GM12878 (cell line): ENCODE results near the gene RPAP3. TPM values are rescaled to one million over a fixed set of nuclear protein-coding genes. Genes with fewer than 3 reads are reported as not detected.
A peak's percentile ranks its signal among the peaks of the same experiment; 100 is the strongest.

ENCODE experiments used
- ATAC-seq: fragments of 200-7000 bp; cut with Tn5 transposase; 3 replicates; pipeline ENCODE4 v1.9.1; 2020; ENCODE audit warnings: mild to moderate bottlenecking, moderate library complexity
- BruUV-seq: library from RNA; stranded (reverse); fragments of 400-500 nt; replicated peaks from 2 replicates; lab custom pipeline; 2021; lab: Mats Ljungman, UMichigan
- CTCF ChIA-PET: fragments of 300-600 bp; sonication (Branson Sonifier 250); formaldehyde crosslinking; extraction: SDS; loops from one replicate; lab custom pipeline; 2021; ENCODE audit warnings: inconsistent platforms; lab: Yijun Ruan, JAX
- POLR2A ChIA-PET: fragments of 350-600 bp; formaldehyde crosslinking; extraction: SDS; loops from one replicate; lab custom pipeline; 2021; ENCODE audit warnings: inconsistent platforms; lab: Charles Lee
- RAD21 ChIA-PET: fragments of 300-600 bp; sonication (Branson Sonifier 250); formaldehyde crosslinking; loops from one replicate; lab custom pipeline; 2023; ENCODE audit warnings: antibody characterized with exemption; ENCODE audit not compliant: unreplicated experiment; lab: Charles Lee
- SMC1A ChIA-PET: fragments of 300-600 bp; sonication (Branson Sonifier 250); formaldehyde crosslinking; loops from one replicate; lab custom pipeline; 2023; ENCODE audit not compliant: unreplicated experiment, uncharacterized antibody; lab: Charles Lee
- DNase-seq: peaks from one replicate; pipeline ENCODE4 v3.0.0-alpha.2; 2011; ENCODE audit warnings: low read depth, low spot score
- FAIRE-seq: peaks from 3 replicates; lab custom pipeline; 2011; peaks lifted over from hg19 to GRCh38; lab: Jason Lieb, UNC
- H2AFZ ChIP-seq: 2 replicates; pipeline ENCODE4 v1.6.0; 2011; ENCODE audit warnings: low read depth, low read length, control low read depth; ENCODE audit not compliant: control insufficient read depth
- H3K27ac ChIP-seq: 2 replicates; pipeline ENCODE4 v1.5.1; 2011; ENCODE audit warnings: control low read depth; ENCODE audit not compliant: control insufficient read depth, insufficient read depth
- H3K27me3 ChIP-seq, 2 experiments: replicated peaks in 1 of 2; 2 replicates each; pipeline versions ENCODE4 v1.6.0 to v1.6.1; 2011; ENCODE audit warnings: low read length in 1 of 2; ENCODE audit not compliant: control insufficient read depth in 2 of 2, insufficient read depth in 2 of 2
- H3K36me3 ChIP-seq, 2 experiments: 2 replicates each; pipeline ENCODE4 v1.5.1; 2011; ENCODE audit warnings: low read length in 1 of 2; ENCODE audit not compliant: control insufficient read depth in 2 of 2, insufficient read depth in 2 of 2
- H3K4me1 ChIP-seq: 2 replicates; pipeline ENCODE4 v1.6.1; 2011; ENCODE audit warnings: mild to moderate bottlenecking, low read length, moderate library complexity, mixed read lengths; ENCODE audit not compliant: control insufficient read depth, insufficient read depth
- H3K4me2 ChIP-seq: 2 replicates; pipeline ENCODE4 v1.6.0; 2011; ENCODE audit warnings: control low read depth; ENCODE audit not compliant: control insufficient read depth, insufficient read depth
- H3K4me3 ChIP-seq: fragments of 200-600 bp; sonication (generic); 2 replicates; pipeline ENCODE4 v1.5.1; 2016
- H3K79me2 ChIP-seq: 2 replicates; pipeline ENCODE4 v1.6.0; 2011; ENCODE audit warnings: low read length; ENCODE audit not compliant: control insufficient read depth, insufficient read depth
- H3K9ac ChIP-seq: 2 replicates; pipeline ENCODE4 v1.8.0; 2011; ENCODE audit warnings: low read length, control low read depth, mixed read lengths; ENCODE audit not compliant: control insufficient read depth, insufficient read depth
- H3K9me3 ChIP-seq: replicated peaks from 3 replicates; pipeline ENCODE4 v1.5.1; 2011; ENCODE audit warnings: mild to moderate bottlenecking, low read length; ENCODE audit not compliant: control insufficient read depth, insufficient read depth
- H4K20me1 ChIP-seq: 2 replicates; pipeline ENCODE4 v1.6.0; 2011; ENCODE audit not compliant: control insufficient read depth, insufficient read depth
- ATF3 ChIP-seq: IDR thresholded peaks from 2 replicates; pipeline ENCODE4 v1.6.1; 2011; ENCODE audit warnings: low read depth, mild to moderate bottlenecking, low read length, moderate library complexity, borderline replicate concordance; ENCODE audit errors: extremely low read depth
- BACH1 ChIP-seq: fragments of 450-650 bp; IDR thresholded peaks from 2 replicates; pipeline ENCODE4 v1.6.1; 2017; ENCODE audit warnings: mild to moderate bottlenecking, borderline replicate concordance
- CREM ChIP-seq: IDR thresholded peaks from 2 replicates; pipeline ENCODE4 v1.6.1; 2014; ENCODE audit warnings: antibody characterized with exemption, low read depth
- E2F4 ChIP-seq: IDR thresholded peaks from 2 replicates; pipeline ENCODE4 v1.6.1; 2012; ENCODE audit warnings: low read depth, low read length, improper control_type of control experiment
- GATAD2B ChIP-seq: fragments of 450-650 bp; conservative IDR thresholded peaks from 2 replicates; pipeline ENCODE4 v1.6.1; 2017; ENCODE audit warnings: low read depth, mild to moderate bottlenecking, moderate library complexity
- HCFC1 ChIP-seq: fragments of 150-350 bp; IDR thresholded peaks from 2 replicates; pipeline ENCODE4 v1.6.1; 2014; ENCODE audit warnings: low read length
- HDAC2 ChIP-seq: fragments of 200-600 bp; sonication (generic); IDR thresholded peaks from 2 replicates; pipeline ENCODE4 v1.6.1; 2017
- HSF1 ChIP-seq: fragments of 150-350 bp; IDR thresholded peaks from 2 replicates; pipeline ENCODE4 v1.6.1; 2014; ENCODE audit warnings: mild to moderate bottlenecking, low read depth, low read length
- LARP7 ChIP-seq: fragments of 450-650 bp; IDR thresholded peaks from 2 replicates; pipeline ENCODE4 v1.6.1; 2017; ENCODE audit warnings: mild to moderate bottlenecking
- MYC ChIP-seq: IDR thresholded peaks from 2 replicates; pipeline ENCODE4 v1.6.1; 2011; ENCODE audit warnings: mild to moderate bottlenecking, low read length, moderate library complexity, inconsistent platforms; ENCODE audit not compliant: insufficient read depth, insufficient replicate concordance, insufficient read length, severe bottlenecking
- NFXL1 ChIP-seq: fragments of 450-650 bp; IDR thresholded peaks from 2 replicates; pipeline ENCODE4 v1.6.1; 2017; ENCODE audit warnings: antibody characterized with exemption, mild to moderate bottlenecking, borderline replicate concordance
- NR2F1 ChIP-seq: fragments of 450-650 bp; conservative IDR thresholded peaks from 2 replicates; pipeline ENCODE4 v1.6.1; 2017; ENCODE audit warnings: mild to moderate bottlenecking
- NRF1 ChIP-seq: conservative IDR thresholded peaks from 2 replicates; pipeline ENCODE4 v1.6.1; 2011; ENCODE audit warnings: mild to moderate bottlenecking, low read depth, low read length, improper control_type of control experiment
- PAX5 ChIP-seq: IDR thresholded peaks from 2 replicates; pipeline ENCODE4 v1.6.1; 2011; ENCODE audit warnings: low read depth, low read length, borderline replicate concordance
- TCF12 ChIP-seq: IDR thresholded peaks from 2 replicates; pipeline ENCODE4 v1.6.1; 2011; ENCODE audit warnings: low read depth, mild to moderate bottlenecking, low read length
- ZBTB33 ChIP-seq: fragments of 450-650 bp; IDR thresholded peaks from 2 replicates; pipeline ENCODE4 v1.6.1; 2017; ENCODE audit warnings: mild to moderate bottlenecking
- ZNF24 ChIP-seq: fragments of 450-650 bp; IDR thresholded peaks from 2 replicates; pipeline ENCODE4 v1.6.1; 2017; ENCODE audit warnings: antibody characterized with exemption, mild to moderate bottlenecking
- WGBS: methylation state at CpG from one replicate; pipeline ENCODE4 v1.1.6; 2016; ENCODE audit warnings: low lambda C conversion rate; ENCODE audit not compliant: insufficient replicate concordance, insufficient coverage; ENCODE audit errors: missing lambda C conversion rate; 5-methylcytosine and 5-hydroxymethylcytosine counted together
- in situ Hi-C: fragments of 300-500 bp; cut with MboI; formaldehyde crosslinking; loops from 9 replicates; pipeline ENCODE4 v1.14.3; 2018; ENCODE audit warnings: mixed read lengths
- intact Hi-C: fragments of 100-400 bp; cut with micrococcal nuclease; formaldehyde crosslinking; loops from one replicate; pipeline ENCODE4 v1.14.2; 2022; ENCODE audit not compliant: unreplicated experiment
- polyA plus RNA-seq, 11 experiments: library from polyadenylated mRNA; depleted of rRNA in 4 of 11; unstranded in 6 of 11; stranded (reverse) in 5 of 11; fragments of >200 nt; fragmentation: Nextera tagmentation in 4 of 11; fragmentation: Illumina TruSeq in 1 of 11; extraction: Ambion mirVana in 4 of 11; extraction: Trizol in 1 of 11; gene quantifications; 1 replicate in 1 of 11; 2 replicates in 10 of 11; pipeline versions ENCODE4 v1.2.1 to v1.2.3, GENCODE V29; 2011 to 2016; ENCODE audit warnings: inconsistent platforms in 2 of 11, missing spikeins in 2 of 11, low read depth in 1 of 11
- total RNA-seq, 4 experiments: library from RNA; depleted of rRNA in 3 of 4; stranded (reverse); fragments of >200 nt in 3 of 4; fragmentation: Illumina TruSeq in 1 of 4; extraction: Trizol in 1 of 4; gene quantifications; 2 replicates each; pipeline versions ENCODE4 v1.2.1 to v1.2.3, GENCODE V29; 2013 to 2021

The RPAP3 gene
- total and polyA plus RNA-seq, 10 of the 15 experiments (the other 5 are each of a cell fraction or from before 2014, with no cell fraction given) = 14.1 to 50.6 (median 28.4) TPM

GRCh38 chr12:47652521-47653234 lies 53.2 kb downstream of the RPAP3 start:
- Histone ChIP-seq H3K4me1 (peaks cover 13% of the 10 kb centered on the region), H3K9me3 (no peaks in the 10 kb centered on the region), H3K27ac (no peak overlapping the region), H3K27me3 (no peaks in the 10 kb centered on the region), H3K4me3 (no peak overlapping the region), H3K9ac (no peak overlapping the region), H4K20me1 (no peaks in the 10 kb centered on the region), H3K4me2 (no peak overlapping the region), H2AFZ (no peak overlapping the region), H3K36me3 (0 out of 4 replicates have a peak, but pooled peaks cover 0 to 4% of the 10 kb centered on the region in 2 experiments), H3K79me2 (no peaks in the 10 kb centered on the region)
- ChIA-PET POLR2A (interaction anchor here (0.6 kb wide), 1 partner anchor 9 kb away, joined by 3 read pairs; no protein-coding TSS in a partner anchor), CTCF (interaction anchor here (0.5 to 7.0 kb wide), 25 partner anchors 9 to 200 kb away, joined by 3 to 65 read pairs (median 5); partner anchors contain the start of genes RPAP3 and SLC48A1), RAD21 (interaction anchor here (1.0 to 2.9 kb wide), 9 partner anchors 12 to 297 kb away, joined by 3 to 15 read pairs (median 5); no protein-coding TSS in a partner anchor), SMC1A (interaction anchor here (0.7 to 2.1 kb wide), 10 partner anchors 9 to 620 kb away, joined by 3 to 23 read pairs (median 4); no protein-coding TSS in a partner anchor)
- in situ Hi-C loops (loop anchor here (5.0 kb wide), 1 partner anchor 125 kb away; no protein-coding TSS in a partner anchor), intact Hi-C loops (loop anchor here (5.0 to 10.0 kb wide), 2 partner anchors 185 to 618 kb away; no protein-coding TSS in a partner anchor)
- DNase-seq (no peak), ATAC-seq (peak; percentile 19; the same call in 1 of the 3 replicates), FAIRE-seq (no peak)
- WGBS = 64% methylated on average over 4 of the region's 4 CpGs
- TF ChIP-seq NFXL1 (no peak), GATAD2B (no peak), ATF3 (no peak), ZBTB33 (no peak), BACH1 (no peak), NR2F1 (no peak), NRF1 (no peak), TCF12 (no peak), E2F4 (no peak), PAX5 (no peak), LARP7 (no peak), HSF1 (no peak), MYC (no peak), CREM (no peak), HDAC2 (no peak), HCFC1 (no peak), ZNF24 (no peak)
- BruUV-seq = no TSS peak
